ENCODE data around the gene TOX3.

TOX3 gene

GRCh38 chr16:52456368-52456767 is 90.6 kb downstream of the TOX3 start:
- intact Hi-C loops (cut with DNase I; ENCODE audit: low total_unique reads), result no loop called here
- Histone ChIP-seq H3K4me1 (no peaks in the 10 kb centered on the region), H3K27me3 (no peaks in the 10 kb centered on the region), H3K36me3 (no peaks in the 10 kb centered on the region), H3K4me3 (no peak overlapping the region), H3K27ac (no peak overlapping the region), H3K9me3 (no peaks in the 10 kb centered on the region)
- DNase-seq, result no peak
- TF ChIP-seq CTCF (IDR thresholded peaks at IDR 0.05), result no peak

GRCh38 chr16:52455549-52456277 is 91.2 kb downstream of the TOX3 start:
- H3K4me1 ChIP-seq, result no peaks in the 10 kb centered on the region
- no peak overlapping the region for H3K27ac ChIP-seq
- no peaks in the 10 kb centered on the region for H3K9me3 ChIP-seq
- intact Hi-C loops (cut with DNase I; ENCODE audit: low total_unique reads), result no loop called here
- no peak for DNase-seq
- no peak for TF ChIP-seq CTCF (IDR thresholded peaks at IDR 0.05)
- H3K36me3 ChIP-seq, result no peaks in the 10 kb centered on the region
- H3K27me3 ChIP-seq, result no peaks in the 10 kb centered on the region
- no peak overlapping the region for H3K4me3 ChIP-seq

- Histone ChIP-seq H3K4me1 (no peaks in the 10 kb centered on the region), H3K4me3 (no peak overlapping the region), H3K36me3 (no peaks in the 10 kb centered on the region), H3K27me3 (no peaks in the 10 kb centered on the region), H3K27ac (no peak overlapping the region), H3K9me3 (no peaks in the 10 kb centered on the region)
- TF ChIP-seq CTCF (IDR thresholded peaks at IDR 0.05), result no peak
- intact Hi-C loops (cut with DNase I; ENCODE audit: low total_unique reads), result no loop called here
- DNase-seq, result no peak
Observed at GRCh38 chr16:52453644-52454043, 93.3 kb downstream of the TOX3 start.

- intact Hi-C loops (cut with DNase I; ENCODE audit: low total_unique reads), result no loop called here
- no peaks in the 10 kb centered on the region for H3K27me3 ChIP-seq
- no peak for DNase-seq
- H3K9me3 ChIP-seq, result no peaks in the 10 kb centered on the region
- TF ChIP-seq CTCF (IDR thresholded peaks at IDR 0.05), result no peak
- H3K36me3 ChIP-seq, result no peaks in the 10 kb centered on the region
- no peak overlapping the region for H3K4me3 ChIP-seq
- no peak overlapping the region for H3K27ac ChIP-seq
- no peaks in the 10 kb centered on the region for H3K4me1 ChIP-seq
Observed at GRCh38 chr16:52451971-52452421, 94.9 kb downstream of the TOX3 start.

- no peaks in the 10 kb centered on the region for H3K27me3 ChIP-seq
- no peak for DNase-seq
- TF ChIP-seq CTCF (IDR thresholded peaks at IDR 0.05), result no peak
- no peak overlapping the region for H3K27ac ChIP-seq
- no peaks in the 10 kb centered on the region for H3K9me3 ChIP-seq
- H3K4me1 ChIP-seq, result no peaks in the 10 kb centered on the region
- no peak overlapping the region for H3K4me3 ChIP-seq
- intact Hi-C loops (cut with DNase I; ENCODE audit: low total_unique reads), result no loop called here
- H3K36me3 ChIP-seq, result no peaks in the 10 kb centered on the region
Observed at GRCh38 chr16:52450916-52451315, 96.0 kb downstream of the TOX3 start.
